ENCODE results near the gene GPX2. TPM values are rescaled to one million over a fixed set of nuclear protein-coding genes. Genes with fewer than 3 reads are reported as not detected.

Gene GPX2
- total RNA-seq, 1 donor from 2014 or later, result not detected

GRCh38 chr14:64958743-64959142 is 16.2 kb upstream of the GPX2 start:
- no peaks in the 10 kb centered on the region for H3K27me3 ChIP-seq (ENCODE audit: low read depth)
- no peak for DNase-seq
- no peaks in the 10 kb centered on the region for H3K36me3 ChIP-seq

GRCh38 chr14:64958201-64958600 is 15.7 kb upstream of the GPX2 start:
- no peak for TF ChIP-seq CTCF (IDR thresholded peaks at IDR 0.05)
- Histone ChIP-seq H3K36me3 (no peaks in the 10 kb centered on the region), H3K4me3 (no peak overlapping the region), H3K27me3 (ENCODE audit: low read depth) (no peaks in the 10 kb centered on the region), H3K4me1 (no peaks in the 10 kb centered on the region), H3K27ac (no peak overlapping the region), H3K9me3 (no peaks in the 10 kb centered on the region)
- no peak for ATAC-seq
- intact Hi-C loops (cut with DNase I), result no loop called here
- DNase-seq, result no peak

More at GRCh38 chr14:64958743-64959142, 16.2 kb upstream of the GPX2 start:
- no peaks in the 10 kb centered on the region for H3K9me3 ChIP-seq
- no peak for TF ChIP-seq CTCF (IDR thresholded peaks at IDR 0.05)
- ATAC-seq, result no peak
- H3K4me3 ChIP-seq, result no peak overlapping the region
- H3K27ac ChIP-seq, result no peak overlapping the region
- H3K4me1 ChIP-seq, result no peaks in the 10 kb centered on the region
- intact Hi-C loops (cut with DNase I), result no loop called here

GRCh38 chr14:64956697-64957406 is 14.3 kb upstream of the GPX2 start:
- Histone ChIP-seq H3K27ac (no peak overlapping the region), H3K36me3 (no peaks in the 10 kb centered on the region), H3K4me3 (no peak overlapping the region), H3K9me3 (no peaks in the 10 kb centered on the region), H3K4me1 (no peaks in the 10 kb centered on the region), H3K27me3 (ENCODE audit: low read depth) (no peaks in the 10 kb centered on the region)
- DNase-seq (no peak), ATAC-seq (no peak)
- no peak for TF ChIP-seq CTCF (IDR thresholded peaks at IDR 0.05)
- intact Hi-C loops (cut with DNase I), result no loop called here

GRCh38 chr14:64955297-64955696 is 12.8 kb upstream of the GPX2 start:
- intact Hi-C loops (cut with DNase I), result no loop called here
- no peaks in the 10 kb centered on the region for H3K9me3 ChIP-seq
- H3K4me3 ChIP-seq, result no peak overlapping the region
- no peak for ATAC-seq
- TF ChIP-seq CTCF (IDR thresholded peaks at IDR 0.05), result no peak
- no peaks in the 10 kb centered on the region for H3K27me3 ChIP-seq (ENCODE audit: low read depth)
- H3K4me1 ChIP-seq, result no peaks in the 10 kb centered on the region
- no peak overlapping the region for H3K27ac ChIP-seq
- DNase-seq, result no peak
- peaks cover 8% of the 10 kb centered on the region for H3K36me3 ChIP-seq

- TF ChIP-seq CTCF (IDR thresholded peaks at IDR 0.05), result no peak
- ATAC-seq (no peak), DNase-seq (no peak)
- no peak overlapping the region for H3K27ac ChIP-seq
- H3K36me3 ChIP-seq, result peaks cover 11% of the 10 kb centered on the region
- no peak overlapping the region for H3K4me3 ChIP-seq
- H3K27me3 ChIP-seq (ENCODE audit: low read depth), result no peaks in the 10 kb centered on the region
- intact Hi-C loops (cut with DNase I), result no loop called here
- no peaks in the 10 kb centered on the region for H3K9me3 ChIP-seq
- H3K4me1 ChIP-seq, result no peaks in the 10 kb centered on the region
These were observed 12.1 kb upstream of the GPX2 start for GRCh38 chr14:64954491-64955240.
